ENCODE measurements around the gene TMCO1.
"Not testable (repeated sequence)": the region's sequence is repeated elsewhere in the genome, so short reads cannot be mapped to it uniquely, and the experiment has no call there.

TMCO1 gene

GRCh38 chr1:165795894-165796293 is 27.2 kb upstream of the TMCO1 start:
- TF ChIP-seq ZFX (IDR thresholded peaks at IDR 0.05; ENCODE audit: borderline replicate concordance) (no peak), CTCF (IDR thresholded peaks at IDR 0.05) (no peak)
- no peak overlapping the region for H3K27ac ChIP-seq

- H3K27ac ChIP-seq = no peak overlapping the region
- TF ChIP-seq ZFX (IDR thresholded peaks at IDR 0.05; ENCODE audit: borderline replicate concordance) = no peak
- no peak for TF ChIP-seq CTCF (IDR thresholded peaks at IDR 0.05)
Measured at GRCh38 chr1:165793951-165794350, 25.3 kb upstream of the TMCO1 start.

GRCh38 chr1:165787741-165788140 is 19.1 kb upstream of the TMCO1 start:
- TF ChIP-seq CTCF (IDR thresholded peaks at IDR 0.05) = no peak
- no peak overlapping the region for H3K27ac ChIP-seq

GRCh38 chr1:165783519-165783918 is 14.9 kb upstream of the TMCO1 start:
- H3K27ac ChIP-seq = not testable (repeated sequence)

GRCh38 chr1:165778197-165778596 is 9.5 kb upstream of the TMCO1 start:
- not testable (repeated sequence) for H3K27ac ChIP-seq

- TF ChIP-seq CTCF (IDR thresholded peaks at IDR 0.05) = no peak
- TF ChIP-seq ZFX (IDR thresholded peaks at IDR 0.05; ENCODE audit: borderline replicate concordance) = no peak
- no peak overlapping the region for H3K27ac ChIP-seq
Measured at GRCh38 chr1:165773324-165773965, 4.8 kb upstream of the TMCO1 start.

- H3K27ac ChIP-seq = no peak overlapping the region
- TF ChIP-seq CTCF (IDR thresholded peaks at IDR 0.05) (no peak), ZFX (IDR thresholded peaks at IDR 0.05; ENCODE audit: borderline replicate concordance) (no peak)
Measured at GRCh38 chr1:165772739-165773138, 4.1 kb upstream of the TMCO1 start.

GRCh38 chr1:165764277-165764676 is 4.4 kb downstream of the TMCO1 start:
- TF ChIP-seq CTCF (IDR thresholded peaks at IDR 0.05) (no peak), ZFX (IDR thresholded peaks at IDR 0.05; ENCODE audit: borderline replicate concordance) (no peak)
- no peak overlapping the region for H3K27ac ChIP-seq
